C4-2B (cell line): ENCODE measurements around the gene DDX1.

Experiments used
- ZFX ChIP-seq: fragments of 450-650 bp; IDR thresholded peaks from 2 replicates; pipeline ENCODE4 v1.6.1; 2017
- TF ChIP-seq, protein P1 (sequence below): fragments of 450-650 bp; conservative IDR thresholded peaks from 2 replicates; pipeline ENCODE4 v1.5.1; 2017; ENCODE audit warnings: mild to moderate bottlenecking

DNA sequence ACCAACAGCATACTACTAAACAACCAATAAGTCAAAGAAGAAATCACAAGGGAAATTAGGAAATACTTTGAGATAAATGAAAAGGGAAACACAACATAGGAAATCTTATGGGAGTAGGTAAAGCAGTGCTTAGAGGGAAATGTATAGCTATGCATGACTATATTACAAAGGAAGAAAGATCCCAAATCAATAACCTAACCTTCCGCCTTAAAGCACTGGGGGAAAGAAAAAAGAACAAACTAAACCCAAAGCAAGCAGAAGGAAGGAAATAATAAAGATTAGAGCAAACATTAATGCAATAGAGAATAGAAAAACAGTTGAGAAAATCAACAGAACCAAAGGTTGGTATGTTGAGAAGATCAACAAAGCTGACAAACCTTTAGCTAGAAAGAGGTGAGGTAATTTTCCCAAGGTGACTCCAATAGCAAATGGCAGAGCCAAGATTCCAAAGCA lies 49.9 kb downstream of the DDX1 start:
- TF ChIP-seq, protein P1, sequence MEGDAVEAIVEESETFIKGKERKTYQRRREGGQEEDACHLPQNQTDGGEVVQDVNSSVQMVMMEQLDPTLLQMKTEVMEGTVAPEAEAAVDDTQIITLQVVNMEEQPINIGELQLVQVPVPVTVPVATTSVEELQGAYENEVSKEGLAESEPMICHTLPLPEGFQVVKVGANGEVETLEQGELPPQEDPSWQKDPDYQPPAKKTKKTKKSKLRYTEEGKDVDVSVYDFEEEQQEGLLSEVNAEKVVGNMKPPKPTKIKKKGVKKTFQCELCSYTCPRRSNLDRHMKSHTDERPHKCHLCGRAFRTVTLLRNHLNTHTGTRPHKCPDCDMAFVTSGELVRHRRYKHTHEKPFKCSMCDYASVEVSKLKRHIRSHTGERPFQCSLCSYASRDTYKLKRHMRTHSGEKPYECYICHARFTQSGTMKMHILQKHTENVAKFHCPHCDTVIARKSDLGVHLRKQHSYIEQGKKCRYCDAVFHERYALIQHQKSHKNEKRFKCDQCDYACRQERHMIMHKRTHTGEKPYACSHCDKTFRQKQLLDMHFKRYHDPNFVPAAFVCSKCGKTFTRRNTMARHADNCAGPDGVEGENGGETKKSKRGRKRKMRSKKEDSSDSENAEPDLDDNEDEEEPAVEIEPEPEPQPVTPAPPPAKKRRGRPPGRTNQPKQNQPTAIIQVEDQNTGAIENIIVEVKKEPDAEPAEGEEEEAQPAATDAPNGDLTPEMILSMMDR, result no peak
- no peak for TF ChIP-seq ZFX
